Smooth muscle cell (in vitro differentiated cells): ENCODE data around the gene CD46. TPM values are rescaled to one million over a fixed set of nuclear protein-coding genes. Genes with fewer than 3 reads are reported as not detected.

Experiments used
- DNase-seq: peaks from one replicate; lab custom pipeline; 2025; ENCODE audit not compliant: unreplicated experiment; lab: John Stamatoyannopoulos, UW
- H2AFZ ChIP-seq: fragments of 200-600 bp; sonication (generic); 2 replicates; pipeline ENCODE4 v1.6.0; 2016; ENCODE audit warnings: antibody characterized with exemption, low read depth, mild to moderate bottlenecking
- H3F3A ChIP-seq: fragments of 200-600 bp; sonication (generic); 2 replicates; pipeline ENCODE4 v1.6.0; 2017; ENCODE audit warnings: antibody characterized with exemption, low read depth
- H3K27ac ChIP-seq: fragments of 200-600 bp; sonication (generic); 2 replicates; pipeline ENCODE4 v1.5.1; 2016; ENCODE audit warnings: low read depth, mild to moderate bottlenecking
- H3K27me3 ChIP-seq: fragments of 200-600 bp; sonication (generic); 2 replicates; pipeline ENCODE4 v1.6.1; 2016; ENCODE audit warnings: low read depth, mild to moderate bottlenecking
- H3K36me3 ChIP-seq: fragments of 200-600 bp; sonication (generic); 2 replicates; pipeline ENCODE4 v1.5.1; 2016; ENCODE audit warnings: low read depth
- H3K4me1 ChIP-seq: fragments of 200-600 bp; sonication (generic); 2 replicates; pipeline ENCODE4 v1.5.1; 2016; ENCODE audit warnings: low read depth
- H3K4me2 ChIP-seq: fragments of 200-600 bp; sonication (generic); 2 replicates; pipeline ENCODE4 v1.6.0; 2016; ENCODE audit warnings: mild to moderate bottlenecking
- H3K4me3 ChIP-seq: fragments of 200-600 bp; sonication (generic); 2 replicates; pipeline ENCODE4 v1.5.1; 2016; ENCODE audit warnings: mild to moderate bottlenecking
- H3K79me2 ChIP-seq: fragments of 200-600 bp; sonication (generic); 2 replicates; pipeline ENCODE4 v1.6.0; 2016; ENCODE audit warnings: low read depth, mild to moderate bottlenecking
- H3K9ac ChIP-seq: fragments of 200-600 bp; sonication (generic); 2 replicates; pipeline ENCODE4 v1.6.0; 2016; ENCODE audit warnings: low read depth
- H3K9me3 ChIP-seq: fragments of 200-600 bp; sonication (generic); replicated peaks from 2 replicates; pipeline ENCODE4 v1.5.1; 2016; ENCODE audit warnings: low read depth
- H4K20me1 ChIP-seq: fragments of 200-600 bp; sonication (generic); 2 replicates; pipeline ENCODE4 v1.6.0; 2016; ENCODE audit warnings: low read depth
- WGBS: methylation state at CpG from one replicate; pipeline ENCODE4 v1.1.7; 2016; ENCODE audit warnings: low lambda C conversion rate; 5-methylcytosine and 5-hydroxymethylcytosine counted together
- polyA plus RNA-seq: library from polyadenylated mRNA; unstranded; fragments of >200 nt; fragmentation: Nextera tagmentation; extraction: Ambion mirVana; gene quantifications from 2 replicates; pipeline ENCODE4 v1.2.1, GENCODE V29; 2016
- total RNA-seq: library from RNA; depleted of rRNA; stranded (reverse); fragments of >200 nt; gene quantifications from 2 replicates; pipeline ENCODE4 v1.2.3, GENCODE V29; 2014
- TF ChIP-seq, protein P1 (sequence below): fragments of 200-600 bp; sonication (generic); IDR thresholded peaks from 2 replicates; pipeline ENCODE4 v1.5.1; 2017; ENCODE audit warnings: borderline replicate concordance, mild to moderate bottlenecking, antibody characterized with exemption; ENCODE audit not compliant: insufficient read depth, poor library complexity, severe bottlenecking

Gene CD46
- total and polyA plus RNA-seq, 2 experiments from 2014 or later, result 117 to 234 TPM

DNA sequence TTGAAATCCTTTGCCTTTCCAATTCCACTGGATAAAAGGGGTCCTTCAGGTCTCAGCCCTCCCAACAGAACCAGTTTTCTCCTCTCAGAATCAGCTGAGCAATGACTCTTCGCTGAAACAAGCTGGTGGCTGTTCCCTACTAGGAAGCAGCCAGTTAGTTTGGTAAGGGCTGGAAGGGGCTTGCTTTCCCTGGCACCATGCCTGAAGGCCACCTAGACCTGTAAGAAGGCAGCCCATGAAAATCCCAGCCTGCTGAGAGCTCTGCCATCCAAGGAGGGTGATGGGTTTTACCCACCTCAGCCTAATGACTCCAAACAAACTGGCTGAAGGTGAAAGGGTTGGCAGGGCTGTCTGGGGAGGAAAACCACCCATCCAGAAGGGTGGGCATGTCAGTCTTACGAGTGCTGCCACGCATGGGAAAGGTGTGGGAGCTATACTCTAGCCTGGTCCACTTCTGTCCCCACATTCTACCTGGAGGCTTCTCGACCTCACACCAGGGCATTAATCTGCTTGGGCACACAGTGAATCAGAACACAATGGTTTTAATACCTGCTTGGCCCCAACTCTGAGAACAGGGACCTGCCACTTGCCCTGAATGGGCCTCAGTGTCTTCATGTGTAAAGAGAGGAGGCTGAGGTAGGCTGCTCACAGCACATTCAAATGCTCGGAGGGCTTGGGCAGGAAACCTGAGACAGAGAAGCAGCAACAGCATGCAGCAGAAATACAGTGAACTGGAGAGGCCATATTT is 53.0 kb downstream of the CD46 start:
- Histone ChIP-seq H4K20me1 (no peaks in the 10 kb centered on the region), H3F3A (no peaks in the 10 kb centered on the region), H3K4me3 (no peak overlapping the region), H3K9me3 (no peaks in the 10 kb centered on the region), H3K27me3 (no peaks in the 10 kb centered on the region), H3K36me3 (no peaks in the 10 kb centered on the region), H3K4me1 (peaks cover 6% of the 10 kb centered on the region), H3K9ac (no peak overlapping the region), H3K27ac (no peak overlapping the region), H3K79me2 (no peaks in the 10 kb centered on the region), H2AFZ (no peak overlapping the region), H3K4me2 (peak overlapping the region; percentile 72)
- 91% methylated on average over 5 of the region's 5 CpGs for WGBS
- TF ChIP-seq, protein P1, sequence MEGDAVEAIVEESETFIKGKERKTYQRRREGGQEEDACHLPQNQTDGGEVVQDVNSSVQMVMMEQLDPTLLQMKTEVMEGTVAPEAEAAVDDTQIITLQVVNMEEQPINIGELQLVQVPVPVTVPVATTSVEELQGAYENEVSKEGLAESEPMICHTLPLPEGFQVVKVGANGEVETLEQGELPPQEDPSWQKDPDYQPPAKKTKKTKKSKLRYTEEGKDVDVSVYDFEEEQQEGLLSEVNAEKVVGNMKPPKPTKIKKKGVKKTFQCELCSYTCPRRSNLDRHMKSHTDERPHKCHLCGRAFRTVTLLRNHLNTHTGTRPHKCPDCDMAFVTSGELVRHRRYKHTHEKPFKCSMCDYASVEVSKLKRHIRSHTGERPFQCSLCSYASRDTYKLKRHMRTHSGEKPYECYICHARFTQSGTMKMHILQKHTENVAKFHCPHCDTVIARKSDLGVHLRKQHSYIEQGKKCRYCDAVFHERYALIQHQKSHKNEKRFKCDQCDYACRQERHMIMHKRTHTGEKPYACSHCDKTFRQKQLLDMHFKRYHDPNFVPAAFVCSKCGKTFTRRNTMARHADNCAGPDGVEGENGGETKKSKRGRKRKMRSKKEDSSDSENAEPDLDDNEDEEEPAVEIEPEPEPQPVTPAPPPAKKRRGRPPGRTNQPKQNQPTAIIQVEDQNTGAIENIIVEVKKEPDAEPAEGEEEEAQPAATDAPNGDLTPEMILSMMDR, result no peak
- no peak for DNase-seq

DNA sequence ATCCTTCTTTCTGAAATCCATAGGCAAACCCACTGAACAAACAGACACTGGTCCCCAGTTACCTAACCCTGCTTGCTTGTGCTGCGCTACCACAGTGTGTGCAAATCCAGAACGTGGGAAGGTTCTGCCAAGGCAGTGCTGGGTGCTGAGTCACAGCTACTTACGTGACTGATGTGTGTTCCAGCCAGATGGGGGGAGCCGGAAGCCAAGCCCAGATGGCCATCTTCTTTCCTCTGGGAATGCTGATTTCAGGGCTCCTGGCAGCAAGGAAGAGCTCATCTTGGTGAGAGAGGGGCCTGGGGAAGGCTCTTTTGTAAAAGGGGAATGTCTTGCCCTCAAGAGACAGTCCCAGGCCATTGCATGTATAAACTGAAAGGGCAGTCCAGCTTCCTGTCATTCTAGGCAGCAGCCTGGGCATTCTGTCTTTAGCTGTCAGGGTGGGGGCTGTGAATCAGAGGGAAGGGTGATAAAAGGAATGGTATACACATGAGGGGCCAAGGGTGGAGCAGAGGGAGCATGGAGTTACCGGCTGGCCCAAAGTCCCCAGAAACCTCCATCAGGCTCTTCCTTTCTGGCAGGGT is 54.1 kb downstream of the CD46 start:
- DNase-seq, result no peak
- peaks cover 11% of the 10 kb centered on the region for H3K4me1 ChIP-seq
- no peaks in the 10 kb centered on the region for H3K9me3 ChIP-seq
- H3K27me3 ChIP-seq, result no peaks in the 10 kb centered on the region
- no peak overlapping the region for H3K4me3 ChIP-seq
- no peaks in the 10 kb centered on the region for H3K79me2 ChIP-seq
- H3K4me2 ChIP-seq, result peak overlapping the region; percentile 72
- H3K27ac ChIP-seq, result peak overlapping the region; percentile 85
- WGBS, result 22% methylated on average over 5 of the region's 5 CpGs
- H3K36me3 ChIP-seq, result no peaks in the 10 kb centered on the region
- no peaks in the 10 kb centered on the region for H4K20me1 ChIP-seq
- H3F3A ChIP-seq, result no peaks in the 10 kb centered on the region
- peak overlapping the region; percentile 82 for H2AFZ ChIP-seq
- TF ChIP-seq, protein P1, result no peak
- peak overlapping the region; percentile 67 for H3K9ac ChIP-seq

DNA sequence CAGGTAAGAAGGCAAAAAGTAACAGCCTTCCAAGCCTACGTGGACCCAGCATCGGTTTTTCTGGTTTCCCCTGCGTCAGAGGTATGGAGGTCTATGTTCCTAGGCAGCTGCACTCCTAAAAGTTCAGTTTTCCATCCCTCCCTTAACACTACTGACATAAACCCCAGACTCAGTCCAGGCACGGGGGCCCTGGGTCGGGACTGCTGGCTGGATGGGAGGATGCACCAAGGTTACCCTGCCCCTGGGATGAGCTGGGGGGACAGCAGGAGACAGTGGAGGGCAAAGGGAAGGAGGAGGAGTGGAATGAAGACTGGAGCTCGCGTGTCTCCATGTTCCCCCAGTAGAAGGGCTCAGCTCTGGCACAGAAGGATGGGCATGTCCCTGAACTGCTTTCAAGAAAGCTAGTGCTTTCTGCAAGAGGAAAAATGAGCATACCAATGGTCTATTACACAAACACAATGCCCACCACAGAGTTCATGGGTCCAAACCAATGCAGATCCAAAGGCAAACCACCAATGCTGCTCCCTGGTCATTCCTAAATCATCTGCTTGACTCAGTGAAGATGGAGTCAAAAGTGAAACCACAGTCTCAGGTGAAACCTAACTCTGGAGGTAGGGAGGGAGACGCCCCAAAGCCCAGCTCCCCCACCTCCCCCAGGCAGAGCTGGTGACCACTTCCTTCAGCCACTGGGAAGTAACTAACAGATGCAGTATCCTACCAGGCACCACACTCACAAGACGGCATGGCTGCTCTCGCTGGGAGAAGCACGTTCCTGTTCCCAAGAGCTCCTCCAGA is 54.9 kb downstream of the CD46 start:
- H3K4me2 ChIP-seq, result peak overlapping the region; percentile 72
- H4K20me1 ChIP-seq, result no peaks in the 10 kb centered on the region
- H3F3A ChIP-seq, result no peaks in the 10 kb centered on the region
- H3K9me3 ChIP-seq, result no peaks in the 10 kb centered on the region
- no peak overlapping the region for H2AFZ ChIP-seq
- H3K9ac ChIP-seq, result peak overlapping the region; percentile 67
- H3K36me3 ChIP-seq, result no peaks in the 10 kb centered on the region
- H3K4me3 ChIP-seq, result no peak overlapping the region
- WGBS, result 95% methylated on average over 11 of the region's 11 CpGs
- no peaks in the 10 kb centered on the region for H3K27me3 ChIP-seq
- peak overlapping the region; percentile 85 for H3K27ac ChIP-seq
- TF ChIP-seq, protein P1, result no peak
- DNase-seq, result no peak
- no peaks in the 10 kb centered on the region for H3K79me2 ChIP-seq
- H3K4me1 ChIP-seq, result peaks cover 11% of the 10 kb centered on the region
